ENCODE results near the gene PRDM16.

PRDM16 gene

GRCh38 chr1:3453203-3453761 lies 384.3 kb downstream of the PRDM16 start:
- no peaks in the 10 kb centered on the region for H3K36me3 ChIP-seq

GRCh38 chr1:3453891-3454810 lies 385.1 kb downstream of the PRDM16 start, which contains the start of gene ARHGEF16:
TSS of gene ARHGEF16 (plus strand) at chr1:3454665. CDS start at chr1:3463085, 8,420 bp downstream.
- peak; percentile 88 for DNase-seq
- H3K27me3 ChIP-seq (ENCODE audit: insufficient read depth, low read depth, severe bottlenecking): no peaks in the 10 kb centered on the region
- TF ChIP-seq CTCF (IDR thresholded peaks at IDR 0.05; ENCODE audit: low read depth, low read length): peak; percentile 74
- no peaks in the 10 kb centered on the region; the same call in 1 of the 2 replicates for H3K36me3 ChIP-seq
- no peaks in the 10 kb centered on the region for H3K9me3 ChIP-seq (ENCODE audit: severe bottlenecking)
- H3K27ac ChIP-seq: peak within 1 kb of the TSS; percentile 88
- peak within 1 kb of the TSS; percentile 62 for H3K4me3 ChIP-seq (ENCODE audit: low read depth, low read length)

More at GRCh38 chr1:3453203-3453761, 384.3 kb downstream of the PRDM16 start:
- Histone ChIP-seq H3K4me3 (ENCODE audit: low read depth, low read length) (no peak overlapping the region), H3K27me3 (ENCODE audit: insufficient read depth, low read depth, severe bottlenecking) (no peaks in the 10 kb centered on the region), H3K9me3 (ENCODE audit: severe bottlenecking) (no peaks in the 10 kb centered on the region), H3K27ac (peak overlapping the region; percentile 72; the same call in 1 of the 2 replicates)
- peak; percentile 86 for DNase-seq
- peak; percentile 96 for TF ChIP-seq CTCF (IDR thresholded peaks at IDR 0.05; ENCODE audit: low read depth, low read length)

GRCh38 chr1:3454811-3455618 lies 386.0 kb downstream of the PRDM16 start:
- H3K36me3 ChIP-seq: no peaks in the 10 kb centered on the region; the same call in 1 of the 2 replicates
- peak overlapping the region; percentile 62 for H3K4me3 ChIP-seq (ENCODE audit: low read depth, low read length)
- no peaks in the 10 kb centered on the region for H3K9me3 ChIP-seq (ENCODE audit: severe bottlenecking)
- peak; percentile 83 for DNase-seq
- H3K27me3 ChIP-seq (ENCODE audit: insufficient read depth, low read depth, severe bottlenecking): no peaks in the 10 kb centered on the region
- H3K27ac ChIP-seq: peak overlapping the region; percentile 88
- no peak for TF ChIP-seq CTCF (IDR thresholded peaks at IDR 0.05; ENCODE audit: low read depth, low read length)

- H3K36me3 ChIP-seq: no peaks in the 10 kb centered on the region; the same call in 1 of the 2 replicates
- TF ChIP-seq CTCF (IDR thresholded peaks at IDR 0.05; ENCODE audit: low read depth, low read length): no peak
- DNase-seq: no peak
- no peaks in the 10 kb centered on the region for H3K9me3 ChIP-seq (ENCODE audit: severe bottlenecking)
- no peaks in the 10 kb centered on the region for H3K27me3 ChIP-seq (ENCODE audit: insufficient read depth, low read depth, severe bottlenecking)
- peak overlapping the region; percentile 88 for H3K27ac ChIP-seq
- H3K4me3 ChIP-seq (ENCODE audit: low read depth, low read length): no peak overlapping the region; the same call in 1 of the 2 replicates
Observed at GRCh38 chr1:3455670-3456448, 386.9 kb downstream of the PRDM16 start.

GRCh38 chr1:3456449-3456963 lies 387.5 kb downstream of the PRDM16 start:
- H3K9me3 ChIP-seq (ENCODE audit: severe bottlenecking): no peaks in the 10 kb centered on the region
- H3K27ac ChIP-seq: no peak overlapping the region
- H3K36me3 ChIP-seq: no peaks in the 10 kb centered on the region; the same call in 1 of the 2 replicates
- no peaks in the 10 kb centered on the region for H3K27me3 ChIP-seq (ENCODE audit: insufficient read depth, low read depth, severe bottlenecking)
- no peak for TF ChIP-seq CTCF (IDR thresholded peaks at IDR 0.05; ENCODE audit: low read depth, low read length)
- no peak overlapping the region for H3K4me3 ChIP-seq (ENCODE audit: low read depth, low read length)
- no peak for DNase-seq

Data from WERI-Rb-1 (cell line).